SK-N-SH treated with all-trans-retinoic acid at 6 μM for 48 hours (cell line): ENCODE results near the gene AIP.

Experiments
- ATAC-seq: fragments of 200-7000 bp; cut with Tn5 transposase; 3 replicates; pipeline ENCODE4 v1.9.1; 2020; ENCODE audit warnings: mild to moderate bottlenecking, moderate library complexity
- ARNTL ChIP-seq: fragments of 450-650 bp; formaldehyde crosslinking; IDR thresholded peaks from 2 replicates; pipeline ENCODE4 v1.5.0; 2020; ENCODE audit warnings: low read depth, mild to moderate bottlenecking, moderate library complexity, borderline replicate concordance
- BACH2 ChIP-seq: fragments of 250-450 bp; sonication (Bioruptor Pico); IDR thresholded peaks from 2 replicates; pipeline ENCODE4 v1.9.0; 2021; ENCODE audit warnings: mild to moderate bottlenecking, borderline replicate concordance
- ESRRG ChIP-seq: fragments of 250-450 bp; sonication (Bioruptor Pico); IDR thresholded peaks from 2 replicates; pipeline ENCODE4 v1.6.1; 2021; ENCODE audit warnings: mild to moderate bottlenecking
- ISL1 ChIP-seq: fragments of 250-450 bp; sonication (Bioruptor Pico); IDR thresholded peaks from 2 replicates; pipeline ENCODE4 v2.1.2; 2022; ENCODE audit warnings: mild to moderate bottlenecking, moderate library complexity
- OSR1 ChIP-seq: fragments of 250-450 bp; sonication (Bioruptor Pico); IDR thresholded peaks from 2 replicates; pipeline ENCODE4 v1.8.0; 2022; ENCODE audit warnings: moderate library complexity, mild to moderate bottlenecking, inconsistent platforms
- PPARA ChIP-seq: fragments of 250-450 bp; sonication (Bioruptor Pico); IDR thresholded peaks from 2 replicates; pipeline ENCODE4 v1.5.0; 2020; ENCODE audit warnings: mild to moderate bottlenecking, borderline replicate concordance
- RARB ChIP-seq: fragments of 250-450 bp; sonication (Bioruptor Pico); IDR thresholded peaks from 2 replicates; pipeline ENCODE4 v1.8.0; 2021; ENCODE audit warnings: mild to moderate bottlenecking, moderate library complexity
- SNAI2 ChIP-seq: fragments of 250-450 bp; sonication (Bioruptor Pico); IDR thresholded peaks from 2 replicates; pipeline ENCODE4 v1.5.0; 2020; ENCODE audit warnings: mild to moderate bottlenecking, moderate library complexity
- TCF4 ChIP-seq: fragments of 250-450 bp; sonication (Bioruptor Pico); IDR thresholded peaks from 2 replicates; pipeline ENCODE4 v1.8.0; 2021; ENCODE audit warnings: mild to moderate bottlenecking, moderate library complexity, borderline replicate concordance
- TSHZ2 ChIP-seq: fragments of 250-450 bp; sonication (Bioruptor Pico); IDR thresholded peaks from 2 replicates; pipeline ENCODE4 v1.5.0; 2020; ENCODE audit warnings: mild to moderate bottlenecking, moderate library complexity
- ZC3H10 ChIP-seq: fragments of 250-450 bp; sonication (Bioruptor Pico); IDR thresholded peaks from 2 replicates; pipeline ENCODE4 v1.5.1; 2021; ENCODE audit warnings: mild to moderate bottlenecking, moderate library complexity
- ZFP3 ChIP-seq: fragments of 250-450 bp; sonication (Bioruptor Pico); IDR thresholded peaks from 2 replicates; pipeline ENCODE4 v1.5.0; 2020; ENCODE audit warnings: mild to moderate bottlenecking, moderate library complexity
- ZFP30 ChIP-seq: fragments of 450-650 bp; formaldehyde crosslinking; IDR thresholded peaks from 2 replicates; pipeline ENCODE4 v1.5.0; 2022; ENCODE audit warnings: mild to moderate bottlenecking, moderate library complexity
- ZNF565 ChIP-seq: fragments of 450-650 bp; formaldehyde crosslinking; conservative IDR thresholded peaks from 2 replicates; pipeline ENCODE4 v1.5.0; 2020; ENCODE audit warnings: low read depth, mild to moderate bottlenecking, moderate library complexity
- ZNF8 ChIP-seq: fragments of 450-650 bp; formaldehyde crosslinking; IDR thresholded peaks from 2 replicates; pipeline ENCODE4 v1.5.0; 2020; ENCODE audit warnings: mild to moderate bottlenecking, moderate library complexity
- TF ChIP-seq, protein P1 (sequence below): fragments of 250-450 bp; sonication (Bioruptor Pico); IDR thresholded peaks from 2 replicates; pipeline ENCODE4 v1.8.0; 2021; ENCODE audit warnings: low read depth, mild to moderate bottlenecking, moderate library complexity, borderline replicate concordance
- TF ChIP-seq, protein P2 (sequence below): fragments of 250-450 bp; sonication (Bioruptor Pico); IDR thresholded peaks from 2 replicates; pipeline ENCODE4 v1.8.0; 2020; ENCODE audit warnings: mild to moderate bottlenecking, moderate library complexity, borderline replicate concordance
- TF ChIP-seq, protein P3 (sequence below): fragments of 250-450 bp; sonication (Bioruptor Pico); IDR thresholded peaks from 2 replicates; pipeline ENCODE4 v1.5.1; 2020; ENCODE audit warnings: low read depth, mild to moderate bottlenecking, moderate library complexity
- TF ChIP-seq, protein P4 (sequence below): fragments of 250-450 bp; sonication (Bioruptor Pico); IDR thresholded peaks from 2 replicates; pipeline ENCODE4 v1.5.1; 2021; ENCODE audit warnings: mild to moderate bottlenecking, moderate library complexity

Gene AIP

DNA sequence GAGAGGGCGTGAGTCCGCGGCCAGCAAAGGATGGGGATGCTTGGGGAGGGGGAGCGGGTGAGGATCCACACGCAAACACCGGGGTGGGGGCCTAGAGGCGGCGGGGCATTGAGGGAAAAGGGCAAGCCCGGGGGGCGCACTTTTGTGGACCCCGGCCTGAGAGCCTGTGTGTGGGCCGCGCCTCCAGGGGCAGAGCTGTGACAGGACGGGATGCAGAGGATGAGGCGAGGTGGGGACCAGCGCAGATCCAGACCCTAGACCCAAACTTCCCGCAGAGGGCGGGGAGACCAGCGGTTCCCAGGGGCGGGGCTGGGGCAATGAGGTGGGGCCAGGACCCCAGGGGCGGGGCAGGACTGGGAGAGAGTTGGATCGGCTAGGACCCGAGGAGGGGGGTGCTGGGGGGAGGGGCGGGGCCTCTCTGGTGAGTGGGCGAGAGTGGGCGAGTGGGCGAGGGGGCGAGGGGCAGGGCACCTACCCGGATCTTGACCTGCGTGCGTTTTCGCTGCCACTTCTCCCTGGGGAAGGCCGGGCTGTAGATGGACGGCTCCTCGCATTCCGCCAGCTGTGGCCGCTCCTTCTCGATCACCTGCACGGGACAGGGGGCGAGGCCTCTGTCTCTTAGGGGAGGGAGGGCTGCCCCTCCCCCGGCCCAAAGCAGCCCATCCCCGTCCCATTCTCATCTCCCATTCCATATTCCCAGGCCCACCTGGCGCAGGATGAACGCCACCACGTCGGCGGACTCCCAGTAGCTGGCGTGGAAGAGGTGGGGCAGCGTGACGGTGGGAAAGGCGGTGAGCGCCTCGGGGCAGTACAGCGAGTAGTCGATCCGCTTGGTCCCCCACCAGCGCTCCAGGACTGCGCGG lies 11.8 kb downstream of the AIP start (continued):
- TF ChIP-seq, protein P1, sequence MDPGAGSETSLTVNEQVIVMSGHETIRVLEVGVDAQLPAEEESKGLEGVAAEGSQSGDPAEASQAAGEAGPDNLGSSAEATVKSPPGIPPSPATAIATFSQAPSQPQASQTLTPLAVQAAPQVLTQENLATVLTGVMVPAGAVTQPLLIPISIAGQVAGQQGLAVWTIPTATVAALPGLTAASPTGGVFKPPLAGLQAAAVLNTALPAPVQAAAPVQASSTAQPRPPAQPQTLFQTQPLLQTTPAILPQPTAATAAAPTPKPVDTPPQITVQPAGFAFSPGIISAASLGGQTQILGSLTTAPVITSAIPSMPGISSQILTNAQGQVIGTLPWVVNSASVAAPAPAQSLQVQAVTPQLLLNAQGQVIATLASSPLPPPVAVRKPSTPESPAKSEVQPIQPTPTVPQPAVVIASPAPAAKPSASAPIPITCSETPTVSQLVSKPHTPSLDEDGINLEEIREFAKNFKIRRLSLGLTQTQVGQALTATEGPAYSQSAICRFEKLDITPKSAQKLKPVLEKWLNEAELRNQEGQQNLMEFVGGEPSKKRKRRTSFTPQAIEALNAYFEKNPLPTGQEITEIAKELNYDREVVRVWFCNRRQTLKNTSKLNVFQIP (CRISPR knock-in tag), result no peak

GRCh38 chr11:67495234-67496005 lies 12.6 kb downstream of the AIP start:
- TF ChIP-seq ZNF8 (CRISPR knock-in tag) (no peak), ESRRG (CRISPR knock-in tag) (no peak), BACH2 (CRISPR knock-in tag) (no peak), ZFP3 (CRISPR knock-in tag) (no peak), ISL1 (CRISPR knock-in tag) (no peak), OSR1 (no peak), ZC3H10 (no peak), ZFP30 (CRISPR knock-in tag) (no peak), ARNTL (CRISPR knock-in tag) (no peak), TCF4 (no peak), ZNF565 (CRISPR knock-in tag) (no peak), TSHZ2 (CRISPR knock-in tag) (no peak), SNAI2 (CRISPR knock-in tag) (no peak), RARB (CRISPR knock-in tag) (no peak), PPARA (no peak)
- TF ChIP-seq, protein P2, sequence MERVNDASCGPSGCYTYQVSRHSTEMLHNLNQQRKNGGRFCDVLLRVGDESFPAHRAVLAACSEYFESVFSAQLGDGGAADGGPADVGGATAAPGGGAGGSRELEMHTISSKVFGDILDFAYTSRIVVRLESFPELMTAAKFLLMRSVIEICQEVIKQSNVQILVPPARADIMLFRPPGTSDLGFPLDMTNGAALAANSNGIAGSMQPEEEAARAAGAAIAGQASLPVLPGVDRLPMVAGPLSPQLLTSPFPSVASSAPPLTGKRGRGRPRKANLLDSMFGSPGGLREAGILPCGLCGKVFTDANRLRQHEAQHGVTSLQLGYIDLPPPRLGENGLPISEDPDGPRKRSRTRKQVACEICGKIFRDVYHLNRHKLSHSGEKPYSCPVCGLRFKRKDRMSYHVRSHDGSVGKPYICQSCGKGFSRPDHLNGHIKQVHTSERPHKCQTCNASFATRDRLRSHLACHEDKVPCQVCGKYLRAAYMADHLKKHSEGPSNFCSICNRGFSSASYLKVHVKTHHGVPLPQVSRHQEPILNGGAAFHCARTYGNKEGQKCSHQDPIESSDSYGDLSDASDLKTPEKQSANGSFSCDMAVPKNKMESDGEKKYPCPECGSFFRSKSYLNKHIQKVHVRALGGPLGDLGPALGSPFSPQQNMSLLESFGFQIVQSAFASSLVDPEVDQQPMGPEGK (CRISPR knock-in tag), result no peak
- TF ChIP-seq, protein P3, sequence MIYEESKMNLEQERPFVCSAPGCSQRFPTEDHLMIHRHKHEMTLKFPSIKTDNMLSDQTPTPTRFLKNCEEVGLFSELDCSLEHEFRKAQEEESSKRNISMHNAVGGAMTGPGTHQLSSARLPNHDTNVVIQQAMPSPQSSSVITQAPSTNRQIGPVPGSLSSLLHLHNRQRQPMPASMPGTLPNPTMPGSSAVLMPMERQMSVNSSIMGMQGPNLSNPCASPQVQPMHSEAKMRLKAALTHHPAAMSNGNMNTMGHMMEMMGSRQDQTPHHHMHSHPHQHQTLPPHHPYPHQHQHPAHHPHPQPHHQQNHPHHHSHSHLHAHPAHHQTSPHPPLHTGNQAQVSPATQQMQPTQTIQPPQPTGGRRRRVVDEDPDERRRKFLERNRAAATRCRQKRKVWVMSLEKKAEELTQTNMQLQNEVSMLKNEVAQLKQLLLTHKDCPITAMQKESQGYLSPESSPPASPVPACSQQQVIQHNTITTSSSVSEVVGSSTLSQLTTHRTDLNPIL (CRISPR knock-in tag), result no peak
- TF ChIP-seq, protein P1 (CRISPR knock-in tag), result no peak
- TF ChIP-seq, protein P4, sequence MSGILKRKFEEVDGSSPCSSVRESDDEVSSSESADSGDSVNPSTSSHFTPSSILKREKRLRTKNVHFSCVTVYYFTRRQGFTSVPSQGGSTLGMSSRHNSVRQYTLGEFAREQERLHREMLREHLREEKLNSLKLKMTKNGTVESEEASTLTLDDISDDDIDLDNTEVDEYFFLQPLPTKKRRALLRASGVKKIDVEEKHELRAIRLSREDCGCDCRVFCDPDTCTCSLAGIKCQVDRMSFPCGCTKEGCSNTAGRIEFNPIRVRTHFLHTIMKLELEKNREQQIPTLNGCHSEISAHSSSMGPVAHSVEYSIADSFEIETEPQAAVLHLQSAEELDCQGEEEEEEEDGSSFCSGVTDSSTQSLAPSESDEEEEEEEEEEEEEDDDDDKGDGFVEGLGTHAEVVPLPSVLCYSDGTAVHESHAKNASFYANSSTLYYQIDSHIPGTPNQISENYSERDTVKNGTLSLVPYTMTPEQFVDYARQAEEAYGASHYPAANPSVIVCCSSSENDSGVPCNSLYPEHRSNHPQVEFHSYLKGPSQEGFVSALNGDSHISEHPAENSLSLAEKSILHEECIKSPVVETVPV (CRISPR knock-in tag), result no peak
- ATAC-seq, result no peak
